Mesothelial cell of epicardium (in vitro differentiated cells): Measurements from ENCODE around the gene FRMD4A. TPM values are rescaled to one million over a fixed set of nuclear protein-coding genes. Genes with fewer than 3 reads are reported as not detected.

Source experiments
- DNase-seq, 2 experiments: peaks; one replicate each; pipeline ENCODE4 v3.0.0; 2021; ENCODE audit warnings: low spot score in 2 of 2; ENCODE audit not compliant: unreplicated experiment in 2 of 2
- H3K27ac Mint-ChIP-seq: 2 replicates; pipeline ENCODE4 v1.8.0; 2021; ENCODE audit warnings: mixed read lengths
- H3K27me3 Mint-ChIP-seq: 2 replicates; pipeline ENCODE4 v1.8.0; 2021; ENCODE audit warnings: low read depth, mixed read lengths
- H3K36me3 Mint-ChIP-seq: 2 replicates; pipeline ENCODE4 v1.8.0; 2021; ENCODE audit warnings: mixed read lengths
- H3K4me1 Mint-ChIP-seq: 2 replicates; pipeline ENCODE4 v1.8.0; 2021; ENCODE audit warnings: mixed read lengths
- H3K4me3 Mint-ChIP-seq: 2 replicates; pipeline ENCODE4 v1.8.0; 2021; ENCODE audit warnings: mild to moderate bottlenecking, moderate library complexity, mixed read lengths
- H3K9me3 Mint-ChIP-seq: 2 replicates; pipeline ENCODE4 v1.8.0; 2021; ENCODE audit warnings: mixed read lengths
- total RNA-seq: library from RNA; stranded (reverse); gene quantifications from 3 replicates; pipeline ENCODE4 v1.2.1, GENCODE V29; 2021
- TF ChIP-seq, protein P1 (sequence below): fragments of 200-600 bp; sonication (generic); IDR thresholded peaks from one replicate; pipeline ENCODE4 v1.5.0; 2021; ENCODE audit warnings: antibody characterized with exemption; ENCODE audit not compliant: unreplicated experiment

Gene FRMD4A
- total RNA-seq, 1 donor from 2014 or later = 45.0 TPM

DNA sequence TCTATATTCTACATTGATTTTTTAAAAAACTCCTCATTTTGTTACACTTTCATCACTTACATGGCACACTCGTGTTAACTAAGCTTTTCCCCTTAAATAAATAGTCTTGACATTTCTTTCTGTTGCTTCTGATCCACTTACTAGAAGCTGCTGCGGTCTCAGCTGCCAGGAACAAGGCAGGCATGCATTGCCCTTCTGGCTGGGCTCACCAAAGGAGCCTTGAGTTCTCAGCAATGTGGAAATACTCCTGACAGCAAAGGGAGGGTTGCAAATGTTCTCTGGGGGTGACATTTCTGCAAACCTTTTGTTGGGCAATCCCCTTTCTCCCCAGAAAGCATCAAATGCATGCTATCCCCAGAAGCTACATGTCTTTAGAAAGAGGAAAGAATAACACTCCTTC is 393.9 kb downstream of the FRMD4A start:
- no peak overlapping the region for H3K27ac Mint-ChIP-seq
- H3K4me3 Mint-ChIP-seq = no peak overlapping the region
- peaks cover 10% of the 10 kb centered on the region for H3K9me3 Mint-ChIP-seq
- peaks cover 19% of the 10 kb centered on the region for H3K4me1 Mint-ChIP-seq
- H3K27me3 Mint-ChIP-seq = peaks cover 47% of the 10 kb centered on the region
- TF ChIP-seq, protein P1, sequence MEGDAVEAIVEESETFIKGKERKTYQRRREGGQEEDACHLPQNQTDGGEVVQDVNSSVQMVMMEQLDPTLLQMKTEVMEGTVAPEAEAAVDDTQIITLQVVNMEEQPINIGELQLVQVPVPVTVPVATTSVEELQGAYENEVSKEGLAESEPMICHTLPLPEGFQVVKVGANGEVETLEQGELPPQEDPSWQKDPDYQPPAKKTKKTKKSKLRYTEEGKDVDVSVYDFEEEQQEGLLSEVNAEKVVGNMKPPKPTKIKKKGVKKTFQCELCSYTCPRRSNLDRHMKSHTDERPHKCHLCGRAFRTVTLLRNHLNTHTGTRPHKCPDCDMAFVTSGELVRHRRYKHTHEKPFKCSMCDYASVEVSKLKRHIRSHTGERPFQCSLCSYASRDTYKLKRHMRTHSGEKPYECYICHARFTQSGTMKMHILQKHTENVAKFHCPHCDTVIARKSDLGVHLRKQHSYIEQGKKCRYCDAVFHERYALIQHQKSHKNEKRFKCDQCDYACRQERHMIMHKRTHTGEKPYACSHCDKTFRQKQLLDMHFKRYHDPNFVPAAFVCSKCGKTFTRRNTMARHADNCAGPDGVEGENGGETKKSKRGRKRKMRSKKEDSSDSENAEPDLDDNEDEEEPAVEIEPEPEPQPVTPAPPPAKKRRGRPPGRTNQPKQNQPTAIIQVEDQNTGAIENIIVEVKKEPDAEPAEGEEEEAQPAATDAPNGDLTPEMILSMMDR = no peak
- DNase-seq = no peak
- peaks cover 5% of the 10 kb centered on the region for H3K36me3 Mint-ChIP-seq

GRCh38 chr10:13930120-13930519 is 400.6 kb downstream of the FRMD4A start:
- H3K4me1 Mint-ChIP-seq = peaks cover 32% of the 10 kb centered on the region
- H3K9me3 Mint-ChIP-seq = no peaks in the 10 kb centered on the region
- no peaks in the 10 kb centered on the region for H3K36me3 Mint-ChIP-seq
- H3K4me3 Mint-ChIP-seq = no peak overlapping the region
- H3K27ac Mint-ChIP-seq = no peak overlapping the region
- H3K27me3 Mint-ChIP-seq = peaks cover 46% of the 10 kb centered on the region
- no peak for DNase-seq
- TF ChIP-seq, protein P1 = no peak

- peaks cover 32% of the 10 kb centered on the region for H3K4me1 Mint-ChIP-seq
- TF ChIP-seq, protein P1 = no peak
- no peak for DNase-seq
- H3K4me3 Mint-ChIP-seq = no peak overlapping the region
- peak overlapping the region; percentile 83 for H3K27ac Mint-ChIP-seq
- H3K36me3 Mint-ChIP-seq = no peaks in the 10 kb centered on the region
- no peaks in the 10 kb centered on the region for H3K9me3 Mint-ChIP-seq
- H3K27me3 Mint-ChIP-seq = peaks cover 50% of the 10 kb centered on the region
These were observed 402.3 kb downstream of the FRMD4A start for GRCh38 chr10:13928451-13928850.

DNA sequence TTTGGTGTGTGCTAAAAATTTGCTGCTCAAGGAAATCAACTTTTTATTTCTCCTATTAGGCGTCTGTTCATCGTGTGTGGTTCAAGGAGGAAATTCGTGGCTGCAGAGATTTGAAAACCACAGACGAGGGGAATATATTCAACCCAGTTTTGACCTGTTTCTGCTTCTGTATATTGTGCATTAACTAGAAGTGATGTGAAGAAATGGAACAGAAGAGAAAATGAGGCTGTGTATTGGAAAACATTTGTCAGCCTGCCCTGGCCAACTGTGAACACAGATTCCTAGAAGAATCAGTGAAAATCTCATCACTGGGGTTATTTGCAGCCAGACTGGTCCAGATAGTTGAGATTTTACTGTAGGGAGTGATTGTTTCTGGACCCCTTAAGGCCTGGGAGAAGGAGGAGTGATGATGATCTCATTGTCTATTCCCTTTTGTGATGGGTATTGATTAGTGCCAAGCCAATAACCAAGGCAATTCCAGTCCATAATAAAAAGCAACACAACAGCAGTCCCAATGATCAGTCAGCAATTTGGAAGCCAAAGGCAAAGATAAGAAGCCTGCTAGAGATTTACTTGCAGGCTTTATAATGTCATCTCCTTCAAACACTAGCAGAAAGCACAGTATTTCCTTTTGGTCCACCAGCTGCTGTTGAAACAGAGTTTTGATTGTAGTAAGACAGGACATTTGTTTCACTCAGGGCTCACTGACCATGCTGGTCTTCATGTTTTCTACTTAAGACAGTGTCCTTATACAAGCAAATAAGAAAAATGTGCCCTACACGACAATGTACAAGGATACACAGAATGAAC is 404.5 kb downstream of the FRMD4A start:
- H3K4me1 Mint-ChIP-seq = peaks cover 32% of the 10 kb centered on the region
- no peak overlapping the region for H3K4me3 Mint-ChIP-seq
- no peak for DNase-seq
- TF ChIP-seq, protein P1 = no peak
- no peaks in the 10 kb centered on the region for H3K9me3 Mint-ChIP-seq
- H3K36me3 Mint-ChIP-seq = no peaks in the 10 kb centered on the region
- H3K27ac Mint-ChIP-seq = no peak overlapping the region
- H3K27me3 Mint-ChIP-seq = peaks cover 49% of the 10 kb centered on the region

- H3K4me1 Mint-ChIP-seq = peaks cover 23% of the 10 kb centered on the region
- no peak overlapping the region for H3K27ac Mint-ChIP-seq
- H3K4me3 Mint-ChIP-seq = no peak overlapping the region
- no peaks in the 10 kb centered on the region for H3K9me3 Mint-ChIP-seq
- peaks cover 51% of the 10 kb centered on the region for H3K27me3 Mint-ChIP-seq
- TF ChIP-seq, protein P1 = no peak
- no peak for DNase-seq
- H3K36me3 Mint-ChIP-seq = no peaks in the 10 kb centered on the region
These were observed 406.5 kb downstream of the FRMD4A start for GRCh38 chr10:13924040-13924725.
